HPDE6-E6E7 (cell line): ENCODE data around the gene FOXF1.

Experiments used
- DNase-seq: peaks from one replicate; pipeline ENCODE4 v3.0.0; 2011; ENCODE audit warnings: missing footprints; ENCODE audit errors: extremely low spot score

The FOXF1 gene

DNA sequence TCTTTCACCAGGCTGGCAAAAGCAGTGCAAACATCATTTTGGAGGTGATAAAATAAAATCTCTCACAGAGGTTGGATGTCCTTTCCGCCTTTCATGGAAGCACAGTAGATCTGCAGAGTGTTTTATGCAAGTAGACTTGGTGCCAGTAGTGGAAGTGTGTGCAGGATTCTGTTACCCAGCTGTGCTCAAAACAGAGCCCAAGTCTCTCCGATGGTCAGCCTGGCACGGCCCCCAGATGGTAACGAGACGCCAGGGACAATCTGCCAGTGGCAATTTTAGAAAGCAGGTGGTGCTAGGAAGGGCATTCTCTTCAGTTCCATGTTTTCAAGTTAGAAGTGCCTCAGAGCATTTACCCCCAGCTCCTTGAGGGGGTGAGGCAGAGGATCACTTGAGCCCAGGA, 46.2 kb downstream of the FOXF1 start:
- no peak for DNase-seq

GRCh38 chr16:86557587-86557986, 47.3 kb downstream of the FOXF1 start:
- DNase-seq: no peak

GRCh38 chr16:86558355-86559193, 48.2 kb downstream of the FOXF1 start:
- DNase-seq: no peak

DNA sequence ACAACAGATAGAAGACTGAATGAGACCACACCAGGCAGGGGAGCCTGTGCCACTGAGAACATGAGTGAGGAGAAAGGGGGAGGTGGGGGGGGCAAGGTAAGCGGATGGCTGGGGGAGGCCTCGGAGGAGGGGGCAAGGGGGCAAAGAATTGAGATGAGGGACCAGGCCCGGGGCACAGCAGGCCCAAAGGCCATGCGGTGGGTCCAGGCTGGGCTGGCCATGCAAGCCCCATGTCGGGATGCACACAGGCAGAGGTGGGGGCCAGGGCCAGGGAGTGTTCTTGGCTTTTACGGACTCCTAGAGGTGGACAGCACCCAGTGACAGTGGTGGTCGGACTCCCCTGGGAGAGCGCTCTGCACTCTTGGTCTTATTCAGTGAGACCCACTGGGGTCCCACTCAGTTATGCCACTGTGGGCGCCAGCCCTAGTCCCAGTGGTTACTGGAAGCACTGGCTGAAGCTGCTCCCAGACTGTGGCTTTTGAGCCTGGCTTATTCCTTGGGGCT, 49.5 kb downstream of the FOXF1 start:
- DNase-seq: no peak

DNA sequence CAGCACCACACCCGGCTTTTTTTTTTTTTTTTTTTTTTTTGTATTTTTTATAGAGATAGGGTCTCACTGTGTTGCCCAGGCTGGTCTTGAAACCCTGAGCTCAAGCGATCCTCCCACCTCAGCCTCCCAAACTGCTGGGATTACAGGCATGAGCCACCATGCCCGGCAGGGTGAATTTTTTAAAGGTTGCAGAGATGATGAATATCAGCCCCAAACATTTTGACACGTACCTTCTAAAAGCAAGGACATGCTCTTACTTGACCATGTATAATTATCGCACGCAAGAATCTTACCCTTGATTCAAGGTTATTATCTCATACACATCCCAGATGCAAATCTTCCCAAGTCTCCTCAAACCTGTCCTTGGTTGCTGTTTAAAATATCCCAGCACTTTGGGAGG, 52.0 kb downstream of the FOXF1 start:
- DNase-seq: no peak

DNA sequence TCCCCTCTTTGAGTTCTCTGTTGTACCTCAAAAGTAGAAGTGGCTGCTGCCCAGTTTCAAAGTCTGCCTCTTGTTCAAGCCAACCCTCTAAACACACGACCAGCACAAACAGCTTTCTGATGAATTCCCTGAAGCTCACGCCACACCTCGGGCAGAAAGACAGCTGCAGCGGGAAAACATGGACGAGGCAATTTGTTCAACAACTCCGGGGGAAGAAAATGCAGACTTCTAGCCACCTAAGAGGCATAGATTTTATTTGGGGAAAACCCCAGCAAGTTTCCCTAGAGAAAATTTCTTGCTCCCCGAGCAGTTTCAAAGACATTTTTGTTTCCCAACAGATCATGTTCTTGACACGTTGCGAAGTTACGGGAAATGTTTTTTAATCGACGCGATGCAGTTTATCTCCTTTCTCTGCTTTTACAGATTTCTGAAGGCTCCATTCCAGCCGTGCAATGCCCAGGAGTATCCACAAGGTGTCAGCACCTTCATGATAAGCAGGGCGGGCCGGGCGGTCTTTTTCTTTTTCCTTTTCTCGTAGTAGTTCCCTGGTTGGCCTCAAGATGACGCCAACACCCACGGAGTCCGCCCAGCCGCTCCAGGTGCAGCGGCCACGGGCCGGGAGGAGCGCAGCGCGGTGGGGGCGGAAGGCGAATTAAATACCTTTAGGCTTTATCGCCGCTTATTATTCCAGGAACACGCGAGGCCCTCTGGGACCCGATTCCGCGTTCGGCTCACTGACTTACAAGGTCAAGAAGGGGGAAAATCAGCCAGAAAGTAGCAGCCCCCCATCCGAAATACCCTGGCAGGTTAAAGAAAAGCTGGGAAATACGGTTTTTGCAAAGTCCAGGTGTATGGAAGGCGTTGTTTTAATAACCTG, 53.4 kb downstream of the FOXF1 start:
- DNase-seq: peak; percentile 70
